HG02642 (cell line): ENCODE measurements around the gene XXYLT1.
A peak's percentile ranks its signal among the peaks of the same experiment; 100 is the strongest.

ENCODE experiments used
- ATAC-seq: cut with Tn5 transposase; IDR thresholded peaks from one replicate; pipeline ENCODE4 v1.9.1; 2021; ENCODE audit warnings: mild to moderate bottlenecking; ENCODE audit not compliant: unreplicated experiment, poor library complexity

The XXYLT1 gene

DNA sequence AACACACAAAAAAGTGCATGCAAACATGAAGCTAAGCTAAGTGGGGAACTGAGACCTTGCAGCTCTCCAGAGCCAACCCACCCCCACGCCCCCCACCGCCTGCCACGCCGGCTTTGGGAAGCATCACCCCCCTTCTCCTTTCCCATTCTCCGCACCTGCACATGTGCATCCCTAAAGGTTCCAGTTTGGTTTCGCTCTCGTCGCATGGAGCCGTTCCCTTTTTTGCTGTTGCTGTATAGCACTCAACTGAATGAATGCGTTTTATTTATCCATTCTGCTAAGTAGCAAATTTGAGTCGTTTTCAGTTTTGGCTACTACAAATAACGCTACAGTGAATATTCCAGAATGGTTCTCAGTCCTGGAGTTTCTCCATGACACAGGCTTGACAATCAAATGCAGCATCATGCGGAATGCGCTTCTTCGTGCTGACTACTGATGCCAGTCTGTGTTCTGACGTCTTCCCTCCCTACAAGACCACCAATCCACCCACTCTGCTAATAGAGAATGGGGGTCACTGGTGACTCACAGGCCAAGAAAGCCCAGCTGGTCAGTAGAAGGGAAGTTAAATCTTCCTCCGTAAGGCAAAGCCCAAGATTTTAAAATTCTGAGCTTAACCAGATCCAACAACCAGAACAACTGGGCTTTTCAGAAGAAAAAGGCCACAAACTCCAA, 115.3 kb downstream of the XXYLT1 start:
- ATAC-seq = no peak

DNA sequence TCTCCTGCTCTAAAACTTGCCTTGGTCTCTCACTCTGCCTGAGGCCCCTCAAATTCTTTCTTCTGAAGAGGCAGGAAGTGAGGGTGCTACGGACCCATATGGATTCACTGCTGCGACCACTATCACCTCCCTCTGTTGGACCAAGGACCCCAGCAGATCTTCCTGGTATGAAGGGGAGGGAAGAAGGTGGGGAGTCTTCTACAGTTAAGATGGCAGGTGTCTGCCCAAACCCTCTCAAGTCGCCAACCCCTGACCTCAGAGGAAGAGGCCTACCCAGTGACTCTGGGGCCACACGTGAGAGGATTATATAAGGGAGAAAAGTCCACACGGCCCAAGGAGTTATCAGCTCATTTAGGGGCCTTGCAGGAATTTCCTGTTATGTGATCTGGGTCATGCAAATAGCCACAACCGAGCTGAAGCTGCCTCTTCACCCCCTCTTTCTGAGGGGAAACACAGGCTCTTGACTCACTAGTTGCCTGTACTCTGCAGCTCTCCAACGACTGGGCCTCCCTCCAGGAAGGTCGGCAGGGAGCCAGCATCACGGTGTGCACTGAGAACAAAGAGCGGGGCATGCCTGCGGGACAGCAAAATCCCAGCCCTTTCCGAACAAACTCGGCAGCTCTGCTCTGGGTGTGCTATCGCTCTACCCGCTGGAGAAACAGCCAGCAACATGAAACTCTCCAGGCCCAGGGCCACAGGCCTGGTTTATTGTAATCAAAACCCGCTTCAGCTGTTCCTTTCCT, 116.0 kb downstream of the XXYLT1 start:
- peak; percentile 36 for ATAC-seq

GRCh38 chr3:195154111-195154791, 116.7 kb downstream of the XXYLT1 start:
- ATAC-seq = no peak

GRCh38 chr3:195153653-195154052, 117.3 kb downstream of the XXYLT1 start:
- no peak for ATAC-seq

DNA sequence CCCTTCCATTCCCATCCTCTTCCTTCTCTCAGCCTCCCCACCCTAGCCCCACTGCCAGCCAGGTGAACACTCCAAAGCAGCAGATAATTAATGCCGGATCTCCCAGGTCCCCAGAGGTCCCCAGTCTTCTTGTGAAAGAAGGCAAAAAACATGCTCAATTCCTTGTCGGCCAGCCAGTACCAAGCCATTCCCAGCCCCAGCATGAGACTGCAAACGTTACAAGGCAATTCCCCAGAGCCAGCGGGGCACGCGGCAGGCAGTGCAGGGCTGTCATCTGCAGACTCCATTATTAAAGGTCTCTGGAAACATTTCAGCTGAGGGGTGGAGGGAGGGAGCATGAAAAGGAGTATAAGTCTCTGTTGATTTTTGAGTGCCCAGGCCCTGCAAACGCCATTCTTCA, 117.8 kb downstream of the XXYLT1 start:
- no peak for ATAC-seq

GRCh38 chr3:195151866-195152541, 119.0 kb downstream of the XXYLT1 start:
- ATAC-seq = no peak

GRCh38 chr3:195151402-195151801, 119.6 kb downstream of the XXYLT1 start:
- ATAC-seq = no peak

DNA sequence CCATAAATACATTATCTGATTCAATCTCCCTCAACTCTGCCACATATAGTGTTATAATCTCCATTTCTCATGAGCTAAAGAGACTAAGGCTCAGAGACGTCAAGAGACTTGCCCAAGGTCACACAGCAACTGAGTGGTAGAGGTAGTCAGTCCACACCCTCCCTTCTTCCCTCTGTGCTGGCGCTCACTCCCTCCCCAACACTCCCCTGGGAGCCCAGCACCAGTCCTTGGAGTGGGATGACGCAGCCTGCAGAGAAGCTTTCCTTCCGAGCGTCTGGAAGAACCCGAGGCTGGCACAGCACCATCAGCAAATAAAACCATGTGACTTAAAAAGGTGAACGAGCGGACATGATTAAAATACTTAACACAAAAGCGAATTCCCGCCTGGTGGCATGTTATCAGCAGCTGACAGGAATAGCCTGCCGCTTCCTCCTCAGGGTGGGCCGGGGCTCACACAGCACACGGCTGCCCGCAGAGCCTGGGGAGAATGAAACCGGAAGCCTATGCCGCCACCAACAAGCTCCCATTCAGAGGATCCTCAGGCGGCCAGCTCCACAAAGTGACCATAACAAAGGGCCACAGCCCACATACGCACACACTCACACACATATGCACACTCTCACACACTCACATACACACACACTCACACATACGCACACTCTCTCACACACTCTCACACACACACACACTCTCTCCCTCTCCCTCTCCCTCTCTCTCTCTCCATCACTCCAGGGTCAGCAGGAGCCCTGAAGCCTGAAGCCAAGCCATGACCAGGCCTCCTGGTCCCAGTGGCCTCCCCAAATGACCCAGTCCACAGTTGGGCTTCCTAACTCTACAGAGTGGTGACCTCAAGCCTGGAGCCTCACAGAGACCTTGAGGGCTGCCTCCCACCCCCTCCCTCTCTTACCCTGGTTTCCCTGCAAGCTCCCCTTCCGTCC, 120.5 kb downstream of the XXYLT1 start:
- ATAC-seq = peak; percentile 35

GRCh38 chr3:195149292-195150030, 121.5 kb downstream of the XXYLT1 start:
- no peak for ATAC-seq

DNA sequence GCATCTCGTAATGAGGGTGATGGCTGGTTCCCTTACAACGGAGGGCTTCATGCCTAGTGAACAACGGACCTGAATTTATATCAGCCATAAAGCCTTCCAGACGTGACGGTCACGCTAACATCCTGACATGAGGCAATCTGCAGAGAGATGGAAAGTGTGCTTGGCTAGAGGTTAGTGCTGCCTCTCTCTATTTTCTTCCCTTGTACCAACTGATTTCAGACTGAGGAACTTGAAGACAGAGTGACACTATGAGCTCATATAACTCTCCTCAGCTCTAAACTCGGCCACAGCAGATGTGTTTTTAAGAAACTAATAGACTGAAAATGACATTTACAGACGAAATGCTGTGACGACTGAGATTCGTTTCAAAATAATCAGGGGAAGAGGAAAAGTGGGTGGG, 122.4 kb downstream of the XXYLT1 start:
- ATAC-seq = no peak

DNA sequence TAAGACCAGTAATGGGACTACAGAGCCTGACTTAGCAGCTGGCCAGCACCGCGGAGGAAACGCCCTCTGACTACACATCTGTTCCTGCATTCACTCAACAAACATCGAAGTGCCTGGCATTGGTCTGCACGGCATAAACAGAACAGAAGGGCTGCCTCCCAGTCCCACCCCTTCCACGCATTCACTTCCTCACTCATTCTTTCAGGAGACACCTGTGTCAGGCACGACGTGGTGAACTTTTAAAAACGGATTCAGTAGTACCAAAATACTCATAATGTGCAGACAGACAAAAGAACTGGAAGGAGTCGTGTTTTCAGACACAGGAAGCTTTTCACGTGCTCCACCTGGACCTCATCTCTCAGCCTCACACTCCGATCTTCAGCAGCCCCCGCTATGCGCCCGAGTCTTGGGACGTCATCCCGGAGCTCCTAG, 123.3 kb downstream of the XXYLT1 start:
- peak; percentile 84 for ATAC-seq

GRCh38 chr3:195146131-195146530, 124.8 kb downstream of the XXYLT1 start:
- ATAC-seq = no peak

- ATAC-seq = no peak
These were observed 125.4 kb downstream of the XXYLT1 start for GRCh38 chr3:195145579-195145978.

DNA sequence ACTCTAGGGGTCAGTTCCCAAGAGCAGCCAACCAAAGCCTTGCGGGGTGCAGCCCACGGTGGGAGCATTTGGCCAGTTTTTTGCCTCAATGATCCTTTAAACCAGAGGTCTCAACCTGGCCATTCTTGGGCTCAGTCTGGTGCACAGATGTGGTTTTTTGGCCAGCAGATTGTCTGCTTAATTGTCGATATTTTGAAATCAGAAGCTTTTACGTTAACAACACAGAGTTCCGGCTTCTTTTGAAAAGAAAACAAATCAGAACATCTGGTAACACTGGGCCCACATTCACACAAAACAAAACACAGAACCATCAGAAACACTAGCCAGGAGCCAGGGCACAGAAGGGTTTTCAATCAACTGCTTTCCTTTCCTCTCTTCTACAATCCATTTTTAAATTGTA, 127.7 kb downstream of the XXYLT1 start:
- ATAC-seq = no peak

GRCh38 chr3:195142519-195142918, 128.4 kb downstream of the XXYLT1 start:
- ATAC-seq = no peak

- ATAC-seq = no peak
These were observed 129.9 kb downstream of the XXYLT1 start for GRCh38 chr3:195140816-195141793.

GRCh38 chr3:195140410-195140809, 130.5 kb downstream of the XXYLT1 start:
- no peak for ATAC-seq

DNA sequence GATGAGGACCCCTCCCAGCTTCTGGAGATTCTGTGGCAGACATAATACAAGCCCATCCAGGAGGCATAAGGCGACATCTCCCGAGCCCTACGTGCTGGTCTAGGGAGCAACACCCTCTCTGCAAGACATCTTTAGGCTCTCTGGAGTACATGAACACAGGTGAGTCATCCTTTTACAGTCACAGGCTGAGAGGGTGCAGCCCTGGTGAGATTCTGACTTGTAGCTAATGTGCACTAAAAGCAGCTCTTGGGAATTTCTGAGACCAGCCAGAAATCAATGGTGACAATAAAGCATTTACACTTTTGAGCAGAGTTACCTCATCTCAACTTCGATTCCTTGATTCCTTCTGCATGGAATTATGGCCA, 131.1 kb downstream of the XXYLT1 start:
- no peak for ATAC-seq
